HG03457 (cell line): ENCODE measurements around the gene NEIL3.

ENCODE experiments used
- ATAC-seq: cut with Tn5 transposase; IDR thresholded peaks from one replicate; pipeline ENCODE4 v1.9.1; 2021; ENCODE audit warnings: moderate number of reproducible peaks; ENCODE audit not compliant: unreplicated experiment

Gene NEIL3

DNA sequence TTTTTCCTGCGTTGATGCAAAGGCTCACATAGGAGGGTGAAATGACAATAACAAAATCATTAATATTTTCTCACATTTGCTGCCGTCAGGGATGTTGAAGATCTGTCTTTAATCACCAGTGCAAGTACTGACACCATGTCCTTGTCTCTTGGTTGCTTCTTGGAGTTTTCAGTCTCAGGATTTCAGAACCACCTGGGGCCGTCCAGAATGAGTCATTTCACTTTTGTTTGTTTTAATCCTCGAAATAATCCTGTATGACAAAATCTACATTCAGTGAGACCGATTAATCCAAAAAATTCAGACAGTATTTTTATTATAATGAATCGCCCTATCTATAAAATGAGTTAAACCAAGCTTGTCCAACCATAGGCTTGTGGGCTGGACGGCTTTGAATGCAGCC is 47.2 kb downstream of the NEIL3 start:
- no peak for ATAC-seq

GRCh38 chr4:177367336-177367735 is 57.7 kb downstream of the NEIL3 start:
- ATAC-seq: no peak

DNA sequence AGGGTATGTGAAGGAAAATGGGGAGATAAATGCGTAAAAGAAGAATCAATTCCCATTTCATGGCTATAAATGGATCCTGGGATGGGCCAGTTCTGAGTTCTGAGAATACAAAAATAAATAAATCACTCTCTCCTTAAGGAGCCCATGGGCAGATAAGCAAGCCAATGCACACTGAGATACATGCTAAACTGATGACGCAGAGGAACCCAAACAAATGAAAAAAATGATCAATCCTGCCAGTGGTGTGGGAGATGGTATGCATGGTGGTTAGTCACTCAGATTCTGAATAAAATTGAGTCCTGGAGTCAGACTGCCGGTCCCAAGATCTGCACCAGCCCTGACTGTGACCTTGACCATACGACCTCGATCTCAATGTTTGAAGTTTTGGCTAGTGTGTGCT is 59.7 kb downstream of the NEIL3 start:
- no peak for ATAC-seq

DNA sequence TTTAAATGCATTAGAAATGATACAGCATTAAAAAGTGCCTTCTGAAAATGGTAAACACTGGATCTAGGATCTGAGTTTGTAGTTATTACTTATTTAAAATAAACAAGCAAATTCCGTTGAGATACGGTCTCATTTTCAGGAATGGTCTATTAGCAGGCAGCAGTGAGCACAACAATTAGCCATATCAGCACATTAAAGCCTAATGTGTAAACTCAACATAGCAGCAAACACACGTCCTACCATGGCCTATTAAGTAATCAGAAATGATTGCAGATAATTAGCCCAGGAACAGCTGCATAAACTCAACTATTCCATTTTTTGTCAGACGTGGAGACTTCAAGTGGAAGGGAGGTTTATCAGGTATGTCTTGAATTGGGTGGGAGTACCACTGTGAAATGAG is 61.8 kb downstream of the NEIL3 start:
- ATAC-seq: no peak

DNA sequence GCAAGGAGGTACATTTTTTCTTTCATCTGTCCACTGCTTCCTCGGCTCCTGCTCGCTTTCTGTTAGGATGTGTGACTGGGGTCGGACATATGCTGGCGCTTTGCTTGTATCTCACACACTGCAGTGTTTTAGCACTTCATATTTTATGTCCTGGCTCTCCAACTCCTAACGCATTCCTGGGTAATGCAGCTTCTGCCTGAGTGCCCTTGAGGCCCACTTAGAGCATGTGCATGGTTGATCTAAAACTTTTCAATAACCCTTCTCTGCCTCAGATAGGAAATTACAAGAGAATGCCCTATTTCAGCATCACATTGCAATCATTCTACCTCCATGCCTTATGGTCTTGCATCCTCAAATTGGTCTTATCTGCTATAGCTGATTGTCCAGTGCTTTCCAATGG is 65.3 kb downstream of the NEIL3 start:
- ATAC-seq: no peak

DNA sequence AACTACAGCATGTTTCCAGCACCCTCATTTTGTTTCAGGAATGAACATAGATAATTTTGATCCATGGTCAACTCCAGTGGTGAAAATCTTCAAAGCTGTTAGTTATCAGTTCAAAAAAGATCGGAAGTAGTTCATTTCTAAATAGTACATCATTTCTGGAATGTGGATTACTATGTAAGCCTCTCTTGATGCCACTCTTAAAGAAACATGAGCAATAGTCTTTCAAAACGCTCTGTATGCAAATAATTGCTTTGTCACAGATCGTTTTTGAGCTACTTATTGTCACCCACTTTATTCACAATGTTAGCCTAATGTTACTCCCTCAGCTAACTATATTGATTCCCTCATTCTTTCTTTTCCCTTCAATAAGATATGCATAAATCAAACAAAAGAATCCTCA is 65.7 kb downstream of the NEIL3 start:
- no peak for ATAC-seq

GRCh38 chr4:177376024-177376423 is 66.3 kb downstream of the NEIL3 start:
- ATAC-seq: no peak

GRCh38 chr4:177380730-177381287 is 71.1 kb downstream of the NEIL3 start:
- ATAC-seq: no peak

- no peak for ATAC-seq
These were observed 72.2 kb downstream of the NEIL3 start for GRCh38 chr4:177381762-177382310.

GRCh38 chr4:177384856-177385397 is 75.3 kb downstream of the NEIL3 start:
- ATAC-seq: no peak

DNA sequence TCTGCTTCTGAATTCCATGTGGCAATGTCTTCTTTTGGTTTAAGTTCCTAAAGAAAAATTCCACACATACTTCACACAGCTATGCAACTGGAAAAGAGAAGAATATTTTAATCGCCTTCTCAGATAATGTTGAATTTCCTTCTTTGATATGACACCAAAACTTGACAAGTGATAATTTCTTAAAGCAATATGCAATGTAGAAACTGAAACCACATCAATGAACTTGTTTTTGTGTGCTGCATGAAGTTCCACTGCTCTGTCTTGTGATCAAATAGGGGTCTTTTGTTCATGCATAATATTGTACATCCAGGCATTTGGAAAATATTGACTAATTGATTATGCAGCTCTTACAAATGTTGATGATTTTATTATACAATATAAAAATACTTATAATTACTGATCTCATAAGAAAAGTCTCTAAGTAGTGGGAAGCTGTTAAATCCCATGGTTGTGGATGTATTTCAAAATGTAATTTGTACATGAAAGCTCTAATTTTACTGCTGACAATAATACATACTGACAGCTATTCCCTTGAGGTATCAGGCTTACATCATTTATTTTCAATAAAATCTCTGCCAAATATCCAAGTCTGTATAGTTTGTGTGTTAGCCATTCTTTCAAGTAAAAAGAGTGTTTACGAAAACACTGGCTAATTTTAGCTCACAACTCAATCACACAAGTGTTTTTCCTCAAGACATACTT is 76.1 kb downstream of the NEIL3 start:
- ATAC-seq: no peak

GRCh38 chr4:177386278-177386815 is 76.7 kb downstream of the NEIL3 start:
- no peak for ATAC-seq

DNA sequence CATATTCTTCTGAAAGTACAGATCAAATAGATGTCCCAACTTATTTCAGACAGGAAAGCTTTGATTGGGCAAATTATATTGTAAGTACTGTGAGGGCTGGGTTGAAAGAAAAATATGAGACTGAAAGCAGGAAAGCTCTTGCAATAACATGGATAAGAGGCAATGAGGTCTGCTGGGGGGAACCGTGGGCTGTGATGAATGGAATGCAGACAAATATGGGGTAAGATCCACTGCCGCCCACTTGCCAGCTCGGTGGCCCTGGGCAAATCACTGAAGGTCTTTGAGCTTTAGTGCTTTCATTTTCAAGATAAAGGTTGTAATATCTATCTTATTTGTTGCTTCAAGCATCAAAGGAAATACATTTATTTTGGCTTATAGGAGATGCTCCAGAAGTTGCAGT is 81.6 kb downstream of the NEIL3 start:
- ATAC-seq: no peak

DNA sequence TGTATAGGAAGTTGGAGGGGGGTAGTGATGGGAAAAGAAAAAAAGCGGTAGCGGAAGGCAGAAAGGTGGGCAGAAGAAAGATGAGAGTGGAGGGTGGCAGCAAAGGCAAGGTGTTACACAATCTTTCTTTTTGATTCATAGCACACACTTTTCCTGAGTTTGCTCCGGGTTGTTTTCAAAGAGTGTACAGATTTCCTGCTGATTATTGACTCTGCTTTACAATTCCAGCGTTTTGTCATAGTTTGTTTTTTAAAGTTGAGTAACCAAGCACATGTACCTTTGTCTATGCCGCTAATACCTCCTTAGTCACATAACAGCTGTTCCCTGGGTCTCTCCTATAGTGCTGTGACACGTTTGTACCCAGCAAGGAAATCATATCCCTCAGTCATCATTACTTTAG is 82.3 kb downstream of the NEIL3 start:
- no peak for ATAC-seq

DNA sequence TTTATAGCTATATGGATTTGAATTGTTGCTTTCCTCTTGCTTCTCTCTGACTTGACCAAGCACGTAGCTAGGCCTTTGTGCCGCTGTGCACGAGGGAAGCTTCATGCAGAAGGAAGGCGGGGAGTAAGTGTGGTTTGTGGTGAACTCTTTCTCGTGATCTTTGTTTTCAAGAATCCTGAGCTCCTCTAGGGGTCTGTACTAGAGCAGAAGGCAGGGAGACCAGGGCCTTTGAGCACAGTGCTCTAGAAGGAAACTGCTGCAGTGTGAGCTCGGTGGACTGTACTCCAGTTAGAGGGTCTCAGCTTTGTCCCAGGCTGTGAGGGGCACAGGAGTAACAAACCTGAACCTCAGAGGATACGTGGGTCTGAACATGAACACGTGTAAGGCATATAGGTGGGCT is 83.6 kb downstream of the NEIL3 start:
- no peak for ATAC-seq

DNA sequence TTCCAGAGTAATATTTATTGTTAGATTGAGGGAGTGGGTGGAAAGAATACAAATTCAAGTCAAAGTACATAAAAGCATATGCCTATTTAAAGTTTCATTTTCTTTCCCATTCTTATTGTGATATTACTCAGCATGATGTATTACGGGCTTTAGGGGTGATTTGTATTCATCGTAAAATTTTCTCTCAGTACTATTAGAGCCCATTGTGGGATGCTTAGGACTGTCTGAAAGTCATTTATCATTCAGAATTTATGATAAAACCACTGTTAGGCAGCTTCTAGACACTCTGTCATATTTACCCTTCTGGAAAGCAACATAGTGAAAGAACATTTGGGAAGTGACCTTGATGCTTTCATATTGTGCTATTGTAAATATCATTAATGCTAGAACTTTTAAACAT is 86.7 kb downstream of the NEIL3 start:
- ATAC-seq: no peak

GRCh38 chr4:177400030-177400429 is 90.4 kb downstream of the NEIL3 start:
- ATAC-seq: no peak

- no peak for ATAC-seq
These were observed 92.1 kb downstream of the NEIL3 start for GRCh38 chr4:177401658-177402273.

- ATAC-seq: no peak
These were observed 94.1 kb downstream of the NEIL3 start for GRCh38 chr4:177403746-177404145.

DNA sequence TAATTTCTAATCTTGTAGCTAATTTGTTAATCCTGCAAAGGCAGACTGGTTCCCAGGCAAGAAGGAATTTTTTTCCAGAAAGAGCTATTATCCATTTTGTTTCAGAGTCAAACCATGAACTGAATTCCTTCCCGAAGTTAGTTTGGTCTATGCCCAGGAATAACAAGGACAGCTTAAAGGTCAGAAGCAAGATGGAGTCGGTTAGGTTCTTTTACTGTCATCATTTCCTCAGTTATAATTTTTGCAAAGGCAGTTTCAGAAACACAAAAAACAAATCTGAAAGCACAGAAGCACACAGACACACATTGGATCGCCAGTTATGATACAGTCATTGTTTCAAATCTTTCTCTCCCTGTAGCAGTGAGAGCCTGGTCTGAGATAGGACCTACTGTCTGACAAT is 94.7 kb downstream of the NEIL3 start:
- ATAC-seq: no peak

DNA sequence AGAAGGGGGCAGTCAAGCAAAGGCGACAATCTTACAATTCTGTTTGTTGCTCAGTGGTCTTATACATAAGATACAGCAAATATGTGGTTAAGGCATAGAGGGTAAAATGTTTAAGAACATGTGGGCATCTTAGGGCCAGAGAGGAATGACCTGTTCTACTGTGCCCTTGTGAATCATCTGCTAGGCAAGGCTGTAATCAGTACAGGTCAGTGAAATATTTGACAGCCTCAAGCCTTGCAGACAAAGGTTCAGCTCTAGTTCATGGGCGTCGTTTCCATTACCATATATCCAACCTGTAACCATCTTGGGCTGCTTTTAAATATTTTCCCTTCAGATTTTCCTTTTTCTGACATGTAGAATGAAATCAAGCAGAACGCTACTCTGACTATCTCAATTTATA is 95.3 kb downstream of the NEIL3 start:
- no peak for ATAC-seq

- no peak for ATAC-seq
These were observed 95.8 kb downstream of the NEIL3 start for GRCh38 chr4:177405508-177405907.
